Stimulated activated CD4-positive, alpha-beta T cell treated with anti-CD3 and anti-CD28 coated beads, Interleukin-2, amount 100 ng/mL, for 48 hours (primary cell): ENCODE results near the gene POP4.
"Not testable (repeated sequence)": the region's sequence is repeated elsewhere in the genome, so short reads cannot be mapped to it uniquely, and the experiment has no call there.

Experiments used
- DNase-seq, 2 donors: peaks; one replicate each; pipeline ENCODE4 v3.0.0-alpha.2; 2020

The POP4 gene

DNA sequence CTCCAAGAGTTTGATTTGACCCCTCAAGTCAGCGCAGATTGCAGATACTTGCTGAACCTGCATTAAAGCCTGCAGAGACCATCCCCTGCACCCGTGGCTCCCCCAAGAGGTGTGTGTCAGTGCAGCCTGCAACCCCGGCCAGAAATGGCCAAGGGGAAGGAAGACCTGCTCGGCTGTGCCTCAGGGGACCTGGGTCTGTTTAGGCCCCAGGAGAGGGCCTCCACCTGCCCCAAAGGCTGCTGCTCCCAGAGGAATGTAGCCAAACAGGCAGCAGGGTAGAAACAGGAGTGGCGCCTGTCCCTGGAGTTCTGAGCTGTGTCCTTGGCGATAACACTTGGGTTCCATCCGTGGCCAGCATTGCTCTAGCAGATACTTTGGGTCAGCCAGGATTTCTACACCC lies 8.0 kb downstream of the POP4 start:
- no peak for DNase-seq

GRCh38 chr19:29614780-29615179 lies 8.7 kb downstream of the POP4 start:
- no peak for DNase-seq

- DNase-seq = no peak
Measured at GRCh38 chr19:29615891-29616425, 9.9 kb downstream of the POP4 start.

DNA sequence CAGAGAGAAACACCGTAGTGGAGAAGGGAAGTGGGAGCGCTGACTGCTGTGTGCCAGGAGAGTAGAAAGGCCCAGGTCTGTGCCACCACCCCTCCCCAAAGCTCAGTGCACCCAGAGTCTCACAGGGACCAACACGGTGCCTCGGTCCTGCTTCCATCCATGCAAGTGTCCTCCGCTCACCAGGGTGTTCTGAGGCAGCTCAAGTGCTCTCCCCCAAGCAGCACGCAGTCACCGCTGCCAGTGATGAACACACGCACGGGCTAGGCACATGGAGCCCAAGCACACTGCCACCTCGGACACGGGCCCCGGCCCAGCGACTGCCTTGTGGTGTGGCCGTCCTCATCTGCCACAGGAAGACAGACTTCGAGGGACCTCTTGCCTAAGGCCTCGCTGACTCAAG lies 10.5 kb downstream of the POP4 start:
- DNase-seq = no peak

GRCh38 chr19:29617366-29618266 lies 11.5 kb downstream of the POP4 start:
- no peak for DNase-seq

DNA sequence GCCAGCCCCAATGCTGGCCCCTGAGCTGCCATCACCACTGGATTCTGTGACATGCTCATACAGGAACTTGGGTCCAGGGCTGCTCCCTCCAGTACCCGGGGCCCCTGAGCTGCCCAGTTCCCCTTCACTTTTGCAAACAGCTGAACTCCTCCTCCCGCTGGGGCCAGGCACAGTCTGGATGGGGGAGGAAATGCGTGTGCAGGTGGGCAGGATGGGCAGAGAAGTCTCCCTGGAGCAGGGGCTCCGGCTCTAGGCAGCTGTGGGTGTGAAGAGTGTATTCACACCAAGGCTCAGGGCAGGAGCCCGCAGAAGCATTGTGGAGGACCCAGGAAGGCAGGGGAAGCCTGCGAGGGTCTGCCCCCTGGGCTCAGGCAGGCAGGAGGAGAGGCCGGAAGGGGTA lies 12.4 kb downstream of the POP4 start:
- no peak for DNase-seq

- no peak for DNase-seq
Measured at GRCh38 chr19:29618871-29619270, 12.8 kb downstream of the POP4 start.

GRCh38 chr19:29620931-29621351 lies 14.9 kb downstream of the POP4 start:
- DNase-seq = peak; percentile 23 to 56

GRCh38 chr19:29622166-29623070 lies 16.3 kb downstream of the POP4 start:
- peak in 1 of 2 donors; percentile 28 for DNase-seq

DNA sequence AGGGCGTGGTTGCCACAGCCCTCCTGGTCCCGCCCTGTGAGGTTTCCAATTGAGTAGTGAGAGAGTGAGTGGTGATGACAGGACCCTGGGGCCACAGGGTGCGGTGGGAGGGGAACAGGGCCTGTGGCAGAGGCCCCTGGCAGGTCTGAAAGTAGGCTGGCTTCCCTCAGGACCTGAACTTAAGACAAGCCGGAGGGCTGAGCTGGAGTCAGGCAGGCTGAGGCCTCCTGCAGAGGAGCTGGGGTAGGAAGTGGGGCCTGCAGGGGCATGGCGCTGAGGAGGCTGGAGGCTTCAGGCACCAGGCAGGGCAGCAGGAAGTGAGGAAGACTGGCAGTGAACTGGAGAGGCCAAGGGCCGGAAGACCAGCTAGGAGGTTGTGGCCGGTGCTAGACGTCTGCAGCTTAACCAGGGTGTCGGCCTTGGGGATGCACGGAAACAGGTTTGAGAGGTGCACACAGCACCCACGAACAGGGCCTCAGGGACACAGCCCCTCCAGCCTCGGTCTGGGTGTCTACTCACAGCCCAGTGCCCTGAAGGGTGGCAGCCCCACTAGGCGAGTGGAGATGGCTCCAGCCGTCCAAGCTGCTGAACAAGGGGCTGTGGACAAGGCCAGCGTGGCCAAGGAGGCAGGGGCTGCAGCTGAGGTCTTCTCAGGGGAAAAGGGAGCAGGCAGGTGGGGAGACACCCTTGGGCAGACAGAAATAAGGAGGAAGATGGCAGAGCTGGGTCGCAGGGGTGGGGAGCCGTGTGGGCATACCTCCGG lies 17.8 kb downstream of the POP4 start:
- peak; percentile 54 to 63 for DNase-seq

DNA sequence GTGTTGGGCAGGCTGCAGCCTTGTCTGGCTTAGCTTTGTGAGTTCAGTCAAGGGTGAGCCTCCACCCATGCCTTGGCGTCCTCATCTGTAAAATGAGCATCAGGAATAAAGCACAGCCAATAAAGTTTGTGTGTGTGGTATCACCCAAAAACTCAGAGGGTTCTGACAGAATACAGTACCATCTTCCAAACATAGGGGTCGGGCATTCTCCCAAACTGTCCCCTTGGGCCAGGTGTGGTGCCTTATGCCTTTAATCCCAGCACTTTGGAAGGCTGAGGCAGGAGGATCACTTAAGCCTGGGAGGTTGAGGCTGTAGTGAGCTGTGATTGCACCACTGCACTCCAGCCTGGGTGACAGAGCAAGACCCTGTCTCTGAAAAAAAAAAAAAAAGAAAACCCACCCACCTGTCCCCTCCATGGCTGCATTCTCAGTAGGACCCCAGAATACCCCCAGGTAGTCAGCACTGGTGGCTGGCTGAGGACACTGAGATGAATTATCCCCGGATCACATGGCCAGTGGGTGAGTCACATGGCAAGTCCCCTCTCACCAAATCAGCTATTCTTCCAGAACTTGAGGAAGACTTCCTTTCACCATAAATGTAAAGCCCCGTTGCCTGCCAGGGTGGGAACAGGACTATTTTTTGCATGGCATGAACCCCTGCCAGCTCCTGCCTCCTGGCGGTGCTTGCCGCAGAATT lies 18.6 kb downstream of the POP4 start:
- no peak for DNase-seq

DNA sequence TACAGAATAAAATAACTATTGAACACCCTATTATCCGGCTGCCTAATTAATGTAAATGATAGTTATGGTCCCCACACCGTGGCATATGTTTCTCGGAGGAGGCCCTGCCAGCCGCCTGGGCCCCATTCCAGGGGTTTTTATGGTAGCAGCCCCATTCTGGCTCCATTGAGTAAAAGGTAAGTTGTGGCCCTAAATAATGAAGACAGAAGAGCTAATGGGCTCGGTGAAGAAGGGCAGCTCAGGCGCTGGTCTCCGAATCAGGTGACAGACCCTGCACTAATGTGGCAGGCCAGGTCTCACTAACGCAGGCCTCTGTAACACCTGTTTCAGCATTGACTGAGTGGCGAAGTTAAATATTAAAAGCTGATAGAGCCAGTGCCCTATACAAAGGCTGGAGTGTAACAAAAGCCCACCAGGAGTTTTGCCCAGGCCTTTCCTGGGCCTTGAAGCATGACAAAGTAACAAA lies 19.1 kb downstream of the POP4 start:
- no peak for DNase-seq

- DNase-seq = no peak
Measured at GRCh38 chr19:29626386-29626785, 20.3 kb downstream of the POP4 start.

GRCh38 chr19:29626832-29627231 lies 20.7 kb downstream of the POP4 start:
- not testable (repeated sequence) for DNase-seq

GRCh38 chr19:29628661-29629385 lies 22.7 kb downstream of the POP4 start:
- DNase-seq = no peak

DNA sequence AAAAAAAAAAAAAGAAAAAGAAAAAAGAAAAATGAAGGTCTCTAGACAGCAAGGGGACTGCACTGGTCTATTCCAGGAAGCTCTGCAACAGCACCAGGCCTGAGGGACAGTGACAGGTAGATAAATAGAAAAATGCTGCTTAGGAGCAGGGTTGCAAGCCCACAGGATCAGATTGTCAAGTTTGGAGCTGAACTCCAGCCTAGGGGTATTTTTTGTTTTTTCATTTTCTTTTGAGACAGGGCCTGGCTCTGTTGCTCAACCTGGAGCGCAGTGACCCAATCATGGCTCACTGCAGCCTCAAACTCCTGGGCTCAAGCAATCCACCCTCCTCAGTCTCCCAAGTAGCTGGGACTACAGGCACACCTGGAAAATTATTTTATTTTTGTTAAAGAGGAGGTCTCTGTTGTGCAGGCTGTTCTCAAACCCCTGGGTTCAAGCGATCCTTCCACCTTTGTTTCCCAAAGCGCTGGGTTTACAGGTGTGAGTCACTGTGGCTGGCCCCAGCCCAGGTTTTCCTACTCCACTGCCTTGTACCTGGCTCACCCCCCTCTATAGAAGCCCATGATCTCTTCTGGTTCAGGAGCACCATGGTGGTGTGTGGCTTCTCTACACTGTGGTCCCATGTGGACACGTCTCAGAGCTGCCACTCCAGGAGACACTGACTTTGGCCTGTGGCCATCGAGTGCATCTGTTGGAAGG lies 23.9 kb downstream of the POP4 start:
- DNase-seq = no peak

GRCh38 chr19:29630655-29631054 lies 24.6 kb downstream of the POP4 start:
- DNase-seq = no peak

GRCh38 chr19:29631450-29631849 lies 25.4 kb downstream of the POP4 start:
- no peak for DNase-seq

DNA sequence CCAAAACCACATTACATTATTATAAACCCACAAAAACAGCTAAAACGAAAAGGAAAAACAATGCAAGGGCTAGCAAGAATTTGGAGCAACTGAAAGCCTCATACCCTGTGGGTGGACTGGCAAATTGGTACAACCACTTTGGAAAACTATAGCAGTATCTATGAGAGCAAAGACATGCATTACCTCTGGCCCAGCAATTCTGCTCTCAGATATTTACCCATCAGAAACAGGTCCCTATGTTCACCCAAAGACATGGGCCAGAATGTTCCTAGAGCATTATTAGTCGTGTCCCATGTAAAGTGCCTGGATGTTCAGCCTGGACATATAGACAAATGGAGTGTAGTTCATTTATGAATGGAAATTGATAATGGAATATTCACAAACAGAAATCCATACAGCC lies 27.9 kb downstream of the POP4 start:
- no peak for DNase-seq

DNA sequence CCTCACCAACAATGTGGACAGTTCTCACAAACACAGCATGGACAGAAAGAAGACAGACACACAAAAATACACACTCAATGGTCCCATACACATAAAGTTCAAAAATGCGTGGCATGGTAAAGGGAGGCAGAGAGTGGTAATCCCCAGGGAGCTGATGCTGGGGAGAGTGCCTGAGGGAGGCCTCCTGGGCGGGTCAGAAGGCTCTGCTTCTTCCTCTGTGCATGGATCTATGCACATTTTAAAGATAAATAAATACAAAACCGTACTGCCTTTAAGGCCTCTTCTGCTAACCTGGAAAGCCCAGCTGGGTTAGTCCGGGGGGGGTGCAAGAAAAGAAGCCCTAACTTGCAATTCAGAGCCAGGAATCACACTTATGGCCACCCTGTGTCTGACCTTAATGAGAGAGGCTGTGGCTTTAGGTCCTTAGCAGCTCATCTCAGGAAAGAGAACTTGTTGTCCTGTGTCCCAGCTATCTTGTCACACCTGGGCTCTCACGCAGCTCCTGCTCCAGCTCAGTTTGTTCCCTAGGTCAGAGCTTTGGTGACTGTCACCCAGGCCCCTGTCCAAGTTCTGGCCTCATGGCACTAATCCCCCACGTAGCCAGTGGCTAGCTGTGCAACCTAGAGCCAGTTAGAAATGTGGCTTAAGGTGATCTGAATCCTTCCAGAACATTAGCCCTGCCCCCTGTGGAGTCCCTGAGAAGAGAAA lies 28.5 kb downstream of the POP4 start:
- no peak for DNase-seq
